H4 (cell line): Measurements from ENCODE around the gene IBTK. TPM values are rescaled to one million over a fixed set of nuclear protein-coding genes. Genes with fewer than 3 reads are reported as not detected.
"Not testable (repeated sequence)": the region's sequence is repeated elsewhere in the genome, so short reads cannot be mapped to it uniquely, and the experiment has no call there.

Experiments
- DNase-seq: peaks from one replicate; pipeline ENCODE4 v3.0.0-alpha.2; 2015; ENCODE audit warnings: low spot score
- total RNA-seq: library from RNA; depleted of rRNA; stranded (reverse); fragments of >200 nt; shearing (Covaris generic); gene quantifications from 2 replicates; pipeline ENCODE4 v1.2.3, GENCODE V29; 2014

Gene IBTK
- total RNA-seq, 1 experiment from 2014 or later, result 16.2 TPM

- peak; percentile 35 for DNase-seq
These were observed 591 bp downstream of the IBTK start for GRCh38 chr6:82246802-82247504.

GRCh38 chr6:82246370-82246769, 1.2 kb downstream of the IBTK start:
- DNase-seq, result no peak

GRCh38 chr6:82245376-82245775, 2.2 kb downstream of the IBTK start:
- no peak for DNase-seq

GRCh38 chr6:82243884-82244283, 3.7 kb downstream of the IBTK start:
- no peak for DNase-seq

- no peak for DNase-seq
These were observed 7.4 kb downstream of the IBTK start for GRCh38 chr6:82240186-82240585.

- DNase-seq, result no peak
These were observed 7.9 kb downstream of the IBTK start for GRCh38 chr6:82239597-82239996.

- DNase-seq, result no peak
These were observed 10.5 kb downstream of the IBTK start for GRCh38 chr6:82237013-82237412.

- DNase-seq, result no peak
These were observed 19.8 kb downstream of the IBTK start for GRCh38 chr6:82227770-82228169.

GRCh38 chr6:82220167-82220566, 27.4 kb downstream of the IBTK start:
- DNase-seq, result no peak

GRCh38 chr6:82217018-82217586, 30.4 kb downstream of the IBTK start:
- DNase-seq, result no peak

GRCh38 chr6:82216549-82216948, 31.0 kb downstream of the IBTK start:
- no peak for DNase-seq

GRCh38 chr6:82211326-82211725, 36.2 kb downstream of the IBTK start:
- no peak for DNase-seq

- no peak for DNase-seq
These were observed 38.6 kb downstream of the IBTK start for GRCh38 chr6:82208913-82209312.

- no peak for DNase-seq
These were observed 41.6 kb downstream of the IBTK start for GRCh38 chr6:82205930-82206392.

- DNase-seq, result no peak
These were observed 43.5 kb downstream of the IBTK start for GRCh38 chr6:82204020-82204419.

GRCh38 chr6:82197784-82198183, 49.8 kb downstream of the IBTK start:
- DNase-seq, result no peak

GRCh38 chr6:82197245-82197644, 50.3 kb downstream of the IBTK start:
- DNase-seq, result not testable (repeated sequence)

GRCh38 chr6:82196161-82196560, 51.4 kb downstream of the IBTK start:
- DNase-seq, result no peak

- no peak for DNase-seq
These were observed 51.9 kb downstream of the IBTK start for GRCh38 chr6:82195619-82196018.

GRCh38 chr6:82185948-82186535, 61.5 kb downstream of the IBTK start:
- DNase-seq, result no peak

GRCh38 chr6:82183642-82184282, 63.8 kb downstream of the IBTK start:
- DNase-seq, result no peak

GRCh38 chr6:82182756-82183155, 64.8 kb downstream of the IBTK start:
- DNase-seq, result no peak

- DNase-seq, result no peak
These were observed 68.1 kb downstream of the IBTK start for GRCh38 chr6:82179415-82179814.
